Hepatocyte (in vitro differentiated cells): ENCODE data around the gene PPDPF. TPM values are rescaled to one million over a fixed set of nuclear protein-coding genes. Genes with fewer than 3 reads are reported as not detected.
A peak's percentile ranks its signal among the peaks of the same experiment; 100 is the strongest.

ENCODE experiments used
- DNase-seq: peaks from one replicate; pipeline ENCODE4 v3.0.0-alpha.2; 2016; ENCODE audit warnings: low spot score
- H2AFZ ChIP-seq: fragments of 200-600 bp; sonication (generic); 2 replicates; pipeline ENCODE4 v1.6.0; 2016; ENCODE audit warnings: antibody characterized with exemption, mild to moderate bottlenecking
- H3K27ac ChIP-seq: fragments of 200-600 bp; sonication (generic); 2 replicates; pipeline ENCODE4 v1.5.1; 2016; ENCODE audit warnings: mild to moderate bottlenecking
- H3K27me3 ChIP-seq: fragments of 200-600 bp; sonication (generic); 2 replicates; pipeline ENCODE4 v1.6.1; 2016
- H3K36me3 ChIP-seq: fragments of 200-600 bp; sonication (generic); replicated peaks from 2 replicates; pipeline ENCODE4 v1.5.1; 2016; ENCODE audit warnings: low read depth; ENCODE audit not compliant: insufficient read depth
- H3K4me1 ChIP-seq: fragments of 200-600 bp; sonication (generic); 2 replicates; pipeline ENCODE4 v1.5.1; 2016; ENCODE audit warnings: mild to moderate bottlenecking, moderate library complexity; ENCODE audit not compliant: insufficient read depth
- H3K4me2 ChIP-seq: fragments of 200-600 bp; sonication (generic); 2 replicates; pipeline ENCODE4 v1.6.0; 2016
- H3K4me3 ChIP-seq: fragments of 200-600 bp; sonication (generic); 2 replicates; pipeline ENCODE4 v1.5.1; 2016; ENCODE audit warnings: mild to moderate bottlenecking
- H3K79me2 ChIP-seq: fragments of 200-600 bp; sonication (generic); 2 replicates; pipeline ENCODE4 v1.6.0; 2017; ENCODE audit warnings: mild to moderate bottlenecking
- H3K9me2 ChIP-seq: fragments of 200-600 bp; sonication (generic); replicated peaks from 2 replicates; pipeline ENCODE4 v1.6.0; 2017; ENCODE audit warnings: mild to moderate bottlenecking; ENCODE audit not compliant: insufficient read depth
- H3K9me3 ChIP-seq: fragments of 200-600 bp; sonication (generic); 2 replicates; pipeline ENCODE4 v1.5.1; 2016; ENCODE audit warnings: low read depth, mild to moderate bottlenecking
- H4K20me1 ChIP-seq: fragments of 200-600 bp; sonication (generic); 2 replicates; pipeline ENCODE4 v1.6.0; 2016; ENCODE audit warnings: mild to moderate bottlenecking; ENCODE audit not compliant: insufficient read depth, poor library complexity, severe bottlenecking
- CTCF ChIP-seq: fragments of 200-600 bp; sonication (generic); IDR thresholded peaks from 2 replicates; pipeline ENCODE4 v1.5.1; 2016; ENCODE audit warnings: antibody characterized with exemption, mild to moderate bottlenecking; ENCODE audit not compliant: poor library complexity
- EZH2 ChIP-seq: fragments of 200-600 bp; sonication (generic); IDR thresholded peaks from 2 replicates; pipeline ENCODE4 v1.6.1; 2016; ENCODE audit warnings: antibody characterized with exemption, mild to moderate bottlenecking, borderline replicate concordance
- EZH2phosphoT487 ChIP-seq: fragments of 200-600 bp; sonication (generic); IDR thresholded peaks from one replicate; pipeline ENCODE4 v1.6.1; 2018; ENCODE audit warnings: antibody characterized with exemption, mild to moderate bottlenecking, low read depth, moderate library complexity; ENCODE audit not compliant: unreplicated experiment, severe bottlenecking
- WGBS: methylation state at CpG from one replicate; pipeline ENCODE4 v1.1.6; 2016; ENCODE audit warnings: low lambda C conversion rate; ENCODE audit errors: missing lambda C conversion rate; 5-methylcytosine and 5-hydroxymethylcytosine counted together
- polyA plus RNA-seq: library from polyadenylated mRNA; unstranded; fragments of >200 nt; fragmentation: Nextera tagmentation; extraction: Ambion mirVana; gene quantifications from 2 replicates; pipeline ENCODE4 v1.2.1, GENCODE V29; 2016
- total RNA-seq: library from RNA; depleted of rRNA; stranded (reverse); fragments of >200 nt; gene quantifications from 2 replicates; pipeline ENCODE4 v1.2.3, GENCODE V29; 2014

PPDPF gene
- total and polyA plus RNA-seq, 2 experiments from 2014 or later, result 55.1 to 333 TPM

- Histone ChIP-seq H3K9me2 (no peaks in the 10 kb centered on the region), H4K20me1 (no peaks in the 10 kb centered on the region), H3K27ac (no peak overlapping the region), H3K4me2 (no peak overlapping the region), H3K4me1 (no peaks in the 10 kb centered on the region), H2AFZ (no peak overlapping the region), H3K9me3 (no peaks in the 10 kb centered on the region), H3K4me3 (no peak overlapping the region), H3K27me3 (no peaks in the 10 kb centered on the region), H3K36me3 (no peaks in the 10 kb centered on the region), H3K79me2 (no peaks in the 10 kb centered on the region)
- DNase-seq, result peak; percentile 11
- no peak for TF ChIP-seq CTCF
- no peak for TF ChIP-seq EZH2
- WGBS, result 90% methylated on average over 29 of the region's 39 CpGs
Observed at GRCh38 chr20:63529861-63530787, 9.6 kb downstream of the PPDPF start.

- no peaks in the 10 kb centered on the region for H3K27me3 ChIP-seq
- TF ChIP-seq EZH2, result no peak
- TF ChIP-seq EZH2phosphoT487, result no peak
- no peak for TF ChIP-seq CTCF
- H3K79me2 ChIP-seq, result no peaks in the 10 kb centered on the region
- H3K27ac ChIP-seq, result no peak overlapping the region
- peak; percentile 61 for DNase-seq
- no peaks in the 10 kb centered on the region for H3K9me3 ChIP-seq
- no peak overlapping the region for H3K4me2 ChIP-seq
- no peak overlapping the region for H3K4me3 ChIP-seq
- no peaks in the 10 kb centered on the region for H3K9me2 ChIP-seq
- no peaks in the 10 kb centered on the region for H4K20me1 ChIP-seq
- H3K36me3 ChIP-seq, result no peaks in the 10 kb centered on the region
- no peaks in the 10 kb centered on the region for H3K4me1 ChIP-seq
- 74% methylated on average over 14 of the region's 14 CpGs for WGBS
- H2AFZ ChIP-seq, result no peak overlapping the region
Observed at GRCh38 chr20:63530788-63531160, 10.2 kb downstream of the PPDPF start.

- TF ChIP-seq CTCF (no peak), EZH2 (no peak), EZH2phosphoT487 (no peak)
Observed at GRCh38 chr20:63531686-63532448, 11.3 kb downstream of the PPDPF start.

More at GRCh38 chr20:63531686-63532448, 11.3 kb downstream of the PPDPF start:
- Histone ChIP-seq H3K4me1 (no peaks in the 10 kb centered on the region), H3K9me3 (no peaks in the 10 kb centered on the region), H3K27ac (no peak overlapping the region), H3K79me2 (no peaks in the 10 kb centered on the region), H2AFZ (no peak overlapping the region), H4K20me1 (no peaks in the 10 kb centered on the region), H3K4me2 (no peak overlapping the region), H3K27me3 (no peaks in the 10 kb centered on the region), H3K36me3 (no peaks in the 10 kb centered on the region), H3K4me3 (no peak overlapping the region), H3K9me2 (no peaks in the 10 kb centered on the region)
- 93% methylated on average over 27 of the region's 27 CpGs for WGBS
- DNase-seq, result no peak
